Uterus (tissue), 4 donors: ENCODE results near the gene CCT7. TPM values are rescaled to one million over a fixed set of nuclear protein-coding genes. Genes with fewer than 3 reads are reported as not detected.

Experiments used
- DNase-seq, 2 donors: peaks; one replicate each; pipeline ENCODE4 v3.0.0-alpha.2; 2019 to 2020
- H3K27ac ChIP-seq, 2 donors: fragments of 200-600 bp; sonication (generic); 1 replicate in 1 of 2; 2 replicates in 1 of 2; pipeline ENCODE4 v1.5.1; 2016 to 2018
- H3K27me3 ChIP-seq, 2 donors: fragments of 200-600 bp; sonication (generic); one replicate each; pipeline ENCODE4 v1.5.1; 2018 to 2019; ENCODE audit warnings: control low read depth in 1 of 2
- H3K36me3 ChIP-seq, 2 donors: fragments of 200-600 bp; sonication (generic); one replicate each; pipeline ENCODE4 v1.5.1; 2019; ENCODE audit warnings: control low read depth in 1 of 2
- H3K4me1 ChIP-seq, 2 donors: fragments of 200-600 bp; sonication (generic); one replicate each; pipeline ENCODE4 v1.5.1; 2018 to 2019; ENCODE audit warnings: control low read depth in 1 of 2
- H3K4me3 ChIP-seq, 2 donors: fragments of 200-600 bp; sonication (generic); 1 replicate in 1 of 2; 2 replicates in 1 of 2; pipeline ENCODE4 v1.5.1; 2018 to 2019; ENCODE audit warnings: mild to moderate bottlenecking in 1 of 2
- H3K9me3 ChIP-seq, 2 donors: fragments of 200-600 bp; sonication (generic); one replicate each; pipeline ENCODE4 v1.5.1; 2019; ENCODE audit warnings: control low read depth in 1 of 2
- POLR2A ChIP-seq, 2 donors: fragments of 450-650 bp; IDR thresholded peaks; one replicate each; pipeline ENCODE4 v1.6.1; 2016; ENCODE audit warnings: antibody characterized with exemption in 2 of 2, mild to moderate bottlenecking in 1 of 2, moderate library complexity in 1 of 2
- intact Hi-C: fragments of 100-400 bp; cut with DNase I; formaldehyde crosslinking; loops from one replicate; pipeline ENCODE4 v1.15.1; 2023; ENCODE audit warnings: low total_unique reads
- total RNA-seq, 4 donors: library from RNA; depleted of rRNA in 3 of 4; stranded (reverse); fragments of >200 nt in 3 of 4; gene quantifications; one replicate each; pipeline versions ENCODE4 v1.1.0 to v1.2.4, GENCODE V29; 2014 to 2023
- TF ChIP-seq, protein P1 (sequence below), 4 experiments: fragments of 200-600 bp in 2 of 4; fragments of 450-650 bp in 2 of 4; sonication (generic) in 2 of 4; IDR thresholded peaks; one replicate each; pipeline ENCODE4 v1.5.1; 2016 to 2019; ENCODE audit warnings: antibody characterized with exemption in 4 of 4, mild to moderate bottlenecking in 2 of 4, moderate library complexity in 1 of 4
- donor health status: DM: yes; HTN: yes; CAD: no.

CCT7 gene
- total RNA-seq, 4 donors from 2014 or later: 118 to 269 (median 188) TPM

DNA sequence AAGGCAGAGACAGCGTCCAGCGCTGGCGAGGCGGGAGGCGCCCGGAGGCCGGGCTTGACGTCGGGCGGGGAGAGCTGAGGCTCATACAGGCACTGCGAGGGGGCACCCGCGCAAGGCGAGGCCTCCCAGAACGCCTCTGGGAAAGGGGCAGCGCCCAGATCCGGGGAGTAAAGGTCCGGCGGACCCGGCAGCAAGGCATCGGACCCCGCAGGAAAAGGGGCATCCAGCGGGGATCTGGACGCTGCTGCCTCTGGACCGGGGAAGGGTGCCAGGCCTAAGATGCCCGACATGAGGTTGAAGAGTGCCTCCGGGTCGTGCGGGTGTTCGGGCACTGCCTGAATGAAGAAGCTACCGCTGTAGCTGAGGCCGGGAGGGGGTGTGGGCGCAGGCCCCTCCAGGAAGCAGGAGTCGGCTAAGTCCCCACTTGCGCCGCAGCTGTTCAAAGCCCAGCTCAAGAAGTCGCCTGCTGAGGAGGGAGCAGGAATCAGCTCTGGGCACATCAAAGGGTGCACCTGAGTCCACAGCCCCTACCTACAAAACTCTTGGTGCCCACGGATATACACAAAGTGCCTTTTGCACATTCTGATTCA is 58.3 kb downstream of the CCT7 start:
- Histone ChIP-seq H3K36me3 (no peaks in the 10 kb centered on the region), H3K9me3 (no peaks in the 10 kb centered on the region), H3K4me3 (no peak overlapping the region), H3K27ac (no peak overlapping the region), H3K27me3 (peaks cover 27 to 30% of the 10 kb centered on the region in 2 donors), H3K4me1 (peaks cover 0 to 20% of the 10 kb centered on the region in 2 donors)
- intact Hi-C loops: no loop called here
- no peak for DNase-seq
- TF ChIP-seq, protein P1, sequence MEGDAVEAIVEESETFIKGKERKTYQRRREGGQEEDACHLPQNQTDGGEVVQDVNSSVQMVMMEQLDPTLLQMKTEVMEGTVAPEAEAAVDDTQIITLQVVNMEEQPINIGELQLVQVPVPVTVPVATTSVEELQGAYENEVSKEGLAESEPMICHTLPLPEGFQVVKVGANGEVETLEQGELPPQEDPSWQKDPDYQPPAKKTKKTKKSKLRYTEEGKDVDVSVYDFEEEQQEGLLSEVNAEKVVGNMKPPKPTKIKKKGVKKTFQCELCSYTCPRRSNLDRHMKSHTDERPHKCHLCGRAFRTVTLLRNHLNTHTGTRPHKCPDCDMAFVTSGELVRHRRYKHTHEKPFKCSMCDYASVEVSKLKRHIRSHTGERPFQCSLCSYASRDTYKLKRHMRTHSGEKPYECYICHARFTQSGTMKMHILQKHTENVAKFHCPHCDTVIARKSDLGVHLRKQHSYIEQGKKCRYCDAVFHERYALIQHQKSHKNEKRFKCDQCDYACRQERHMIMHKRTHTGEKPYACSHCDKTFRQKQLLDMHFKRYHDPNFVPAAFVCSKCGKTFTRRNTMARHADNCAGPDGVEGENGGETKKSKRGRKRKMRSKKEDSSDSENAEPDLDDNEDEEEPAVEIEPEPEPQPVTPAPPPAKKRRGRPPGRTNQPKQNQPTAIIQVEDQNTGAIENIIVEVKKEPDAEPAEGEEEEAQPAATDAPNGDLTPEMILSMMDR (IDR thresholded peaks at IDR 0.05): no peak
- no peak for TF ChIP-seq POLR2A (IDR thresholded peaks at IDR 0.05)

DNA sequence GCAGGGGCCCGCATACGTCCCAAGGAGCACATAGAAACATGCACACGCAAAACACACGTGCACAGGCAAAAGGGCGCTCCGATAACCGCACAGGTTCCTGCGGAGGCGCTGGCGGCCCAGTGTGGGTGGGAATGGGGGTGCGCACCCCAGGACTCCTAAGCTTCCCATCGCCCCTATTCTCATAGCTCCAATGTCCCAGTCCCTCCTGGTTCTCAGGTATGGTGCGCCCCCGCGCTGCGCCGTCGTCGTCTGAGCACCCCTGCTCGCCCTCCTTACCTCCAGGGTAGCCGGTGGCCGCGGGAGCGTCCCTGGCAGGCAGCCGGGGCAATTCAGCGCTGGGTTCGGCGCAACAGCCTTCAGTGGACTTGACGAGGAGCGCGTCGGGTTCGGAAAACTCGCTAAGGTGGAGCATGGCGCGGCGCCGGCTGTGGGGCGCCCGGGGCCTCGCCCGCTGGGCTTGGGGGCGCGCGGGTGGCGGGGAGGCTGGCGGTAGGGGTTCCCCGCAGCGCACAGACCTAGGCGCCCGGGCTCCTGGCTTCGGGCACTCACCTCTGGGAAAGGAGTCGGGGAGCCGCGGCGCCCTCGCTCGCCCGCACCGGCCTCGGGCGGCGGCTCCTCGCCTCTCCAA is 58.9 kb downstream of the CCT7 start:
- DNase-seq: no peak
- Histone ChIP-seq H3K27ac (no peak overlapping the region), H3K9me3 (no peaks in the 10 kb centered on the region), H3K4me3 (no peak overlapping the region), H3K36me3 (no peaks in the 10 kb centered on the region), H3K4me1 (peaks cover 0 to 20% of the 10 kb centered on the region in 2 donors), H3K27me3 (peaks cover 27 to 30% of the 10 kb centered on the region in 2 donors)
- intact Hi-C loops: no loop called here
- TF ChIP-seq POLR2A (IDR thresholded peaks at IDR 0.05): no peak
- TF ChIP-seq, protein P1 (IDR thresholded peaks at IDR 0.05): no peak

DNA sequence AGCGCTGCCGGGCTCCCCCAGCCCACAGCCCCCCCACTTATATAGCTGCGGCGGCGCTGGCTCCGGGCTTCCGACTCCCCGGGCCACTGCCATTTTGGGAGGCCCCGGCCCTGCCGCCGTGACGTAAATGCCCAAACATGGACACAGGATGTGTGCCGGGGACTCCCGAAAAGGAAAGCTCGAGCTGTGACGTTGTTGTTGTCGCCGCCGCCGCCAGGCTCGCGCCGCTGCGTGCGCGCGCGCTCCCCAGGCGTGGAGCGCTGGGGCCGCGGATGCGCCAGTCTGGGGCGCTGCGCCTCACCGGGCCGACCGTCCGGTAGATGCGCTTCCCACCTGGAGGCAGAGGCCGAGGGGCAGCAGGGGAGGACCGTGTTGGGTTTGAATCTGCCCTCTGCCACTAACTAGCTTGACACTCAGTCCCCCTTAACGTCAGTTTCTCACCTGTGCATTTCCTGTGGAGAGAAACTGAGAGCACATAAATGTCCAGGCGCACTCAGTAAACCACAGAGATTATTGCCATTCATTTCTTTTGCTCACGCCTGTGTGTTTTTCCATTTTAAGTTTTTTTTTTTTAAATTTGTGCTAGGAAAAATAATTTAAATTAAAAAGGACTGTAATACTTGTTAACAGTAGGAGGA is 59.5 kb downstream of the CCT7 start, which contains the start of gene EGR4:
Gene EGR4 (minus strand): TSS at position 15 of the 638 bp plus-strand sequence. CDS start 231 bp downstream, outside the sequence.
- Histone ChIP-seq H3K27ac (no peak within 1 kb of the TSS), H3K4me1 (peaks cover 0 to 20% of the 10 kb centered on the region in 2 donors), H3K36me3 (no peaks in the 10 kb centered on the region), H3K4me3 (no peak within 1 kb of the TSS), H3K27me3 (peaks cover 27 to 30% of the 10 kb centered on the region in 2 donors), H3K9me3 (no peaks in the 10 kb centered on the region)
- TF ChIP-seq POLR2A (IDR thresholded peaks at IDR 0.05): no peak
- TF ChIP-seq, protein P1 (IDR thresholded peaks at IDR 0.05): no peak
- DNase-seq: no peak
- intact Hi-C loops: no loop called here

DNA sequence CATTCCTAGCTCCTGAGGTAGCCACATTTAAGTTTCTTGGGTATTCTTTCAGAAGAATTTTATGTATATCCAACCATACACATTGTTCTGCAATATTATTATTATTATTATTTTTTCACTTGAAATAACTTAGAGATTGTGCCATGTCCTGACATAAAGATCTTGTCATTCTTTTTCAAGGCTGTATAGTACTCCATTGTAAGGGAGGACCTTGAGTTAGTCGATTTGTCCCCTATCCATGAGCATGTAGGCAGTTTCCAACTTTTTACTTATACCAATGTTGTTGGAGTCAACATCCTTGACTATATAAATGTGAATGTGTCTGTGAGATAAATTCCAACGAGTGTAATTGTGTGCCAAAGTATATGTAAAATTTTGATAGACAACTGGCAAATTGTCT is 60.1 kb downstream of the CCT7 start:
- Histone ChIP-seq H3K4me3 (no peak overlapping the region), H3K27me3 (peaks cover 27 to 30% of the 10 kb centered on the region in 2 donors), H3K9me3 (no peaks in the 10 kb centered on the region), H3K36me3 (no peaks in the 10 kb centered on the region), H3K27ac (no peak overlapping the region), H3K4me1 (peaks cover 0 to 20% of the 10 kb centered on the region in 2 donors)
- no peak for TF ChIP-seq POLR2A (IDR thresholded peaks at IDR 0.05)
- TF ChIP-seq, protein P1 (IDR thresholded peaks at IDR 0.05): no peak
- DNase-seq: no peak
- intact Hi-C loops: no loop called here
